Stimulated activated CD4-positive, alpha-beta T cell treated with anti-CD3 and anti-CD28 coated beads, Interleukin-2, amount 100 ng/mL, for 4 hours (primary cell): ENCODE measurements around the gene SNRPA.
"Not testable (repeated sequence)": the region's sequence is repeated elsewhere in the genome, so short reads cannot be mapped to it uniquely, and the experiment has no call there.

ENCODE experiments used
- DNase-seq: peaks from one replicate; pipeline ENCODE4 v3.0.0-alpha.2; 2020; ENCODE audit warnings: low read depth

The SNRPA gene

GRCh38 chr19:40721936-40722661, 28.9 kb upstream of the SNRPA start:
- DNase-seq = no peak

- no peak for DNase-seq
Measured at GRCh38 chr19:40723661-40724254, 27.2 kb upstream of the SNRPA start.

- no peak for DNase-seq
Measured at GRCh38 chr19:40724315-40724714, 26.7 kb upstream of the SNRPA start.

- DNase-seq = no peak
Measured at GRCh38 chr19:40724855-40725254, 26.1 kb upstream of the SNRPA start.

- no peak for DNase-seq
Measured at GRCh38 chr19:40726279-40726678, 24.7 kb upstream of the SNRPA start.

GRCh38 chr19:40730065-40730464, 20.9 kb upstream of the SNRPA start:
- DNase-seq = not testable (repeated sequence)

- DNase-seq = not testable (repeated sequence)
Measured at GRCh38 chr19:40732304-40732703, 18.7 kb upstream of the SNRPA start.

- no peak for DNase-seq
Measured at GRCh38 chr19:40733149-40733548, 17.9 kb upstream of the SNRPA start.

GRCh38 chr19:40735013-40735771, 15.8 kb upstream of the SNRPA start:
- DNase-seq = no peak

- no peak for DNase-seq
Measured at GRCh38 chr19:40736661-40737060, 14.3 kb upstream of the SNRPA start.

- DNase-seq = no peak
Measured at GRCh38 chr19:40737102-40737644, 13.8 kb upstream of the SNRPA start.

GRCh38 chr19:40739030-40739839, 11.8 kb upstream of the SNRPA start:
- DNase-seq = no peak

- DNase-seq = no peak
Measured at GRCh38 chr19:40739871-40740703, 10.9 kb upstream of the SNRPA start.

GRCh38 chr19:40740747-40741146, 10.3 kb upstream of the SNRPA start:
- DNase-seq = no peak

- no peak for DNase-seq
Measured at GRCh38 chr19:40741527-40742390, 9.2 kb upstream of the SNRPA start.

- DNase-seq = no peak
Measured at GRCh38 chr19:40742477-40742876, 8.5 kb upstream of the SNRPA start.

- no peak for DNase-seq
Measured at GRCh38 chr19:40742886-40743285, 8.1 kb upstream of the SNRPA start.

- DNase-seq = no peak
Measured at GRCh38 chr19:40743926-40744325, 7.1 kb upstream of the SNRPA start.

- DNase-seq = no peak
Measured at GRCh38 chr19:40744554-40745401, 6.2 kb upstream of the SNRPA start.
